AG09309 (cell line): ENCODE results near the gene GPT2.

ENCODE experiments used
- DNase-seq: peaks from one replicate; pipeline ENCODE4 v3.0.0-alpha.2; 2010; ENCODE audit warnings: low read depth
- H3K4me3 ChIP-seq: 2 replicates; pipeline ENCODE4 v1.5.1; 2011; ENCODE audit warnings: mild to moderate bottlenecking, low read depth, low read length, moderate library complexity; ENCODE audit not compliant: control insufficient read depth
- CTCF ChIP-seq: IDR thresholded peaks from 2 replicates; pipeline ENCODE4 v1.5.1; 2011; ENCODE audit warnings: mild to moderate bottlenecking, low read depth, low read length, inconsistent platforms; ENCODE audit not compliant: insufficient read depth, control insufficient read depth; ENCODE audit errors: missing control alignments

GPT2 gene

GRCh38 chr16:46915483-46916025, 31.4 kb downstream of the GPT2 start:
- H3K4me3 ChIP-seq = no peak overlapping the region
- TF ChIP-seq CTCF = no peak
- DNase-seq = no peak

GRCh38 chr16:46916980-46917379, 32.8 kb downstream of the GPT2 start:
- no peak for TF ChIP-seq CTCF
- no peak overlapping the region for H3K4me3 ChIP-seq
- DNase-seq = no peak

- no peak for TF ChIP-seq CTCF
- DNase-seq = no peak
- no peak overlapping the region for H3K4me3 ChIP-seq
Observed at GRCh38 chr16:46918400-46918799, 34.2 kb downstream of the GPT2 start.

GRCh38 chr16:46918905-46919792, 35.0 kb downstream of the GPT2 start:
- no peak for DNase-seq
- no peak overlapping the region for H3K4me3 ChIP-seq
- no peak for TF ChIP-seq CTCF

- DNase-seq = no peak
- no peak overlapping the region for H3K4me3 ChIP-seq
- no peak for TF ChIP-seq CTCF
Observed at GRCh38 chr16:46920402-46921068, 36.4 kb downstream of the GPT2 start.

- DNase-seq = no peak
- TF ChIP-seq CTCF = no peak
- no peak overlapping the region for H3K4me3 ChIP-seq
Observed at GRCh38 chr16:46922239-46922638, 38.1 kb downstream of the GPT2 start.
